COLO668 (cell line): ENCODE data around the gene PPP2R5D.

Experiments
- DNase-seq: peaks from one replicate; lab custom pipeline; 2025; ENCODE audit not compliant: unreplicated experiment; lab: John Stamatoyannopoulos, UW

PPP2R5D gene

DNA sequence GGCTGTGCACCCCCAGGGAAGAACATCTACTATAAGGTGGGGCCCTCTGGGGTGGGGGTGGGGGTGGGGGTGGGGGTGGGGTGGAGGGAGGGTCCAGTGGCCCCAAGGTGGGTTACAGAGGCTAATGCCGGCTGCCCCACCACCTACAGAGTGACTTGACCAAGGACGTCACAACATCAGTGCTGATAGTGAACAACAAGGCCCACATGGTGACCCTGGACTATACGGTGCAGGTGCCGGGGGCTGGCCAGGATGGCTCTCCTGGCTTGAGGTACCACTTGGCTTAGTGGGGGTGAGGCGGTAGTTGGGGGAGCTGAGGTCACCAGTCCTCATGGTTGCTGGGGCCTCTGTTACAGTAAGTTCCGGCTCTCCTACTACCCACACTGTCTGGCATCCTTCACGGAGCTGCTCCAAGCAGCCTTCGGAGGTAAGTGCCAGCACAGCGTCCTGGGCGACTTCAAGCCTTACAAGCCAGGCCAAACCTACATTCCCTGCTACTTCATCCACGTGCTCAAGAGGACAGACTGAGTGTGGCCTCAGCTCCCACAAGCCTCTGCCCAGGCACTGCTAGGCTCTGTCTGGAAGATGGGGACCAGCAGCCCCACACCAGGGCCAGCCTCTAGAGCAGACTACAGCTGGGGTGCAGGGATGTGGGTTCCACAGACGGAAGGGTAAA, 21.1 kb upstream of the PPP2R5D start:
- DNase-seq, result no peak

- peak; percentile 4 for DNase-seq
These were observed 20.3 kb upstream of the PPP2R5D start for GRCh38 chr6:42963855-42964605.

DNA sequence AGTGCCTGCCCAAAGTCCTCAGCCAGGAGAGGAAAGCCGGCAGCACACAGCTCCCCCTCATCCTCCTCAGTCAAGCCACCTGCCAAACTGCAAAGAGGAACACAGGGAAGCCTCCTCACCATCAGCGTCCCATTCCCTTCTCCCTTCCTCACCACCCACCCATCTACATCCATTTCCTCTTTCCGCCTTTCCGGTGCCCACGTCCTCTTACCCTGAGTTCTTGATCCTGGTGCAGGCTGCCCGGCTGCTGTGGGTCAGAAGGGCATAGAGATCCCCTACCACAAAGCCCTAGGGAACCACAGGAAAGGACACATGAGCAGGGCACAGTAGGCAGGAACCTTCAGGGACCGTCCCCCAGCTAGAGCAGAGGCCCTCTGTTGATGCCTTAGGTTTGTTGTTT, 17.8 kb upstream of the PPP2R5D start:
- DNase-seq, result no peak

DNA sequence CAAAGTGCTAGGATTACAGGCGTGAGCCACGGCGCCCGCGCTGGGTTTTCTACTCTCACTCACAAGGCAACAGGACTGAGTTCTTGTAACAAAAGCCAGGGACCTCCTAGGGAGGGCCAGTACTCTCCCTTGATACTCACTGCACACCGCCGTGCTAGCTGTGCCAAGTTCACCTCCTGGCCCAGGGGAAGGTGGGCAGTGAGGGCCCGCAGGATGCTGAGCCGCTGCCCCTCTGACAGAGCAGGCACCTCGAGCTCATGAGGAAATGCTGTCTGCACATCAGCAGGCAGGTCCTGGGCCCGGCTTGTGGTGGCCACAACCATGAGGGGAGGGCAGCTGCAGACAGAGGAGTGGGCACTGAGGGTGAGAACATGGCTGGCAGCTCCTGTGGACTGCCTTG, 17.1 kb upstream of the PPP2R5D start:
- DNase-seq, result no peak

DNA sequence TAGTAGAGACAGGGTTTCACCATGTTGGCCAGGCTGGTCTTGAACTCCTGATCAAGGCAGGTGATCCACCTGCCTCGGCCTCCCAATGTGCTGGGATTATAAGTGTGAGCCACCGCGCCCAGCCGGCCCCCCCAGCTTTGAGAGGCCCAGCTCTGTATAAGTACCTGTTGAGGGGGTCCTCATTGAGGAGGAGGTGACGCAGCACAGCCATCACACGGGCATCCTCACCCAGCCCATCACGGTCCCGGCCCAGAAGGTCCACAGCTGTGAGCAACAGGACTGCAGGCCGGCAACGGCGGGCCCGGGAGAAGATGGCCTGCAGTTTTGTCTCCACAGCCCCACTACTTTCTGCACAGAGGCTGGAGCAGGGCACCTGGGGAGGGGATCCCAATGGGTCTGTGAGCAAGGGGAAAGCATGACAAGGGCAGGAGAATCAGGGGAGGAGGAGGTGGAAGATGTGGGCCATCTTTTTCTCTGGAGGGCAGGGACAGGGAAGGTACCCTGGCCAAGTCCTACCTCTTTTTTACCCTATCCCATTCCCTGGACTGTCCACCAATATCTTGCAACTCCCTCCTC, 16.2 kb upstream of the PPP2R5D start:
- no peak for DNase-seq

- DNase-seq, result no peak
These were observed 15.6 kb upstream of the PPP2R5D start for GRCh38 chr6:42968783-42969182.

DNA sequence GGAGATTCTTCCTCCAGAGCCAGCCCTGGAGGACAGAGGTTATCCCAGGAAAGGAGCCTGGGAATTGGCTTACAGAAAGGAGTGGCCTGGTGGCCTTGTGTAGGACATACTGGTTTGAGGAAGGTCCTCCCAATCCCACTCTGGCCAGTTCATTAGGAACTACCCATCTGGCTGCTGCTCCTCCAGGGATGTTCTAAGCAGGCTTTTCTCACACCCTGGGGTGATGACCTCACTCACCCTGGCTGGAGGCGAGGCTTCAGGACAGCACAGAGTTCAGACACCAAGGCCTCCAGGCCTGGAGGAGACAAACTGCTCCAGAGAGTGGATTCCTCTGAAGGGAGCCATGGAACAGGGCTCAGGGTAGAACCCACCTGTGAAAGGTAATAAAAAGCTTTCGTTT, 14.9 kb upstream of the PPP2R5D start:
- DNase-seq, result no peak

DNA sequence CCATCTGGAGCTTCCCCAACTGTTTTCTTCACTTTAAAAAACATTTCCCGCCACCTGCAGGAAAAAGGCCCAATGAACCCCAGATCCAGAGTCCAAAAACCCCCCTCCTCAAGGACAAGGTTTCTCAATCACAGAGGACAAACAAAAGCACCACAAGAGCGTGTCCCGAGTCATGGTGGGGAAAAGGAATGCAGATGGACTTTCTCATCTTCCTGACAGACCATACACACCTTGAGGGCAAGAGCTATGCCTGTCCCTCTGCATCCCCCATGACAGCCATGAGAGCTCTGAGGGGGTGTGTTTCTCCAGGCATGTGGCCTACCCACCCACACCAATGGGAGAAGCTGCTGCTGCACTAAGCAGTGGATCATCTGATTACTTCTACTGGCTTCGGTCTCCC, 14.4 kb upstream of the PPP2R5D start:
- DNase-seq, result no peak

- DNase-seq, result no peak
These were observed 13.3 kb upstream of the PPP2R5D start for GRCh38 chr6:42970871-42971612.

GRCh38 chr6:42971746-42972327, 12.5 kb upstream of the PPP2R5D start:
- DNase-seq, result no peak

- DNase-seq, result no peak
These were observed 10.4 kb upstream of the PPP2R5D start for GRCh38 chr6:42973926-42974325.

DNA sequence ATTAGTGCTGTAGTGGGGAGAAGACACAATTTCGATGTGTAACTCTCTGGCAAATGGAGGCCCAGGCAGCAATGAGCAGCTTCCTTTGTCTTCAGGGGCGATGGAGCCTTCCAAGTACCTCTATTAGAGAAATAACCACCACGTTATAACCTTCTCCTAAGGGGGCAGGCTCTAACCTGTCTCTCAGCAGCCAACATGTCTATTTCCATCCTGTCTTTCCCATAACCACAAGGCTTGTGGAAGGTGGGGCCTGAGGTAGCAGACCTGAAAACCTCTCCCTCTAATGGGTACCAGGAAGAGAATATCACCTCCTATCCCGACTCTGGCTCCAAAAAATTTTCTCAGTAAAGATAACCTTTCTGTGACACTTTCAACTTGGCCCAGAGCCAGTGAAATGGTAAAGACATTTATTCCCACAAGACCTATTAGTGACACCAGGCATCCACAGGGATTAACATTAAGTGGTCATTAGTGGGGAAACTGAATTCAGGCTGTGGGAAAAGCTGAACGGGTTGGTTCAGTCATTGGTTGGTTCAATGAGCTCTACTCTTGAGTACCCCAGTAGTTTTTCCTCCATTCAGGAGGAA, 9.4 kb upstream of the PPP2R5D start:
- no peak for DNase-seq

DNA sequence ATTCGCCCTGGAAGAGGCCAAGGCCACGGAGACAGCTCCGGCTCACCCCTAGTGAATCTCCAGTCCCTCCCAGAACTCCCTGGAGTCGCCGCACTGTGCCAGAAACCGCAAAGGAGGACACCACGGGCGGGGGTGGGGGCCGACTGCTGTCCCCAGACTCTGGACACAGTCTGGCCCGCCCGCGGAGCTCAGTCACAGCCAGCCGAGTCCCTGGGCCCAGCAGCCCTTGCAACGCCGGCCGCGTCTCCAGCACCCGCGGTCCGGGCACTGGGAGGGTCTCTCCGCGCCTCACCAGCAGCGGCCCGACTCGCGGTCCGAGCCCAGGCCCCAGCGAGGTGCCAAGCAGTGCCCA, 5.9 kb upstream of the PPP2R5D start:
- peak; percentile 46 for DNase-seq

- peak; percentile 86 for DNase-seq
These were observed 5.4 kb upstream of the PPP2R5D start, which contains the start of gene PEX6 for GRCh38 chr6:42978839-42979522. PEX6 (minus strand) TSS chr6:42979181; CDS start chr6:42979150, 31 bp downstream.

DNA sequence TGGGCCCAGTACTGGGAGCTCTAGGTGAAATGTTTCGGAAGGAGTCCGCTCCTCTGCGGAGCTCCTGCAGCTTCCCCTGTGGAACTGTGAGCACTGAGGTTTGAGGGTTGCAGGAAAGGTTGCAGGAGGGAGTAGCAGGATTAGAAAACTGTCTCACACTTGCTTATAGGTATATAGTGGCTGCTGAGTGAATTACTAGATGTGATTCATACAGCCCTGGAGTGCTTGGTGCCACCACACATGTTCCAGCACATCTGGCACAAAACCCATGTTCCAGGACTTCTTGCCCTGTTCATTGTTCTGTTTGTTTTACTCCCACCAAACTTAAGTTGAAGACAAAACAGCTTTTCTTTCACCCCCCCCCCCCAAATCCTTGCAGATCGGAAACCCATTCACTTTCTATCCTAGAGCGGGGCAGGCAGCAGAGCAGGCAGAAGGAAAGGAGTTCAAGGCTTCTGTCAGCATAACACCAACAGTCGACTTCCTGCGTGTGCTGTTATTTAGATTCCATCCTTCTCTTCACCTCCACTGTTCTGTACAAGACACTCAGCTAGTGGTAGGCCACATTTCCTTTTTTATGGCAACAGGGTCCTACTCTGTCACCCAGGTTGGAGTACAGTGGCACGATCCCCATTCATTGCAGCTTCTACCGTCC, 4.7 kb upstream of the PPP2R5D start:
- DNase-seq, result no peak

- DNase-seq, result no peak
These were observed 2.5 kb upstream of the PPP2R5D start for GRCh38 chr6:42981836-42982235.

DNA sequence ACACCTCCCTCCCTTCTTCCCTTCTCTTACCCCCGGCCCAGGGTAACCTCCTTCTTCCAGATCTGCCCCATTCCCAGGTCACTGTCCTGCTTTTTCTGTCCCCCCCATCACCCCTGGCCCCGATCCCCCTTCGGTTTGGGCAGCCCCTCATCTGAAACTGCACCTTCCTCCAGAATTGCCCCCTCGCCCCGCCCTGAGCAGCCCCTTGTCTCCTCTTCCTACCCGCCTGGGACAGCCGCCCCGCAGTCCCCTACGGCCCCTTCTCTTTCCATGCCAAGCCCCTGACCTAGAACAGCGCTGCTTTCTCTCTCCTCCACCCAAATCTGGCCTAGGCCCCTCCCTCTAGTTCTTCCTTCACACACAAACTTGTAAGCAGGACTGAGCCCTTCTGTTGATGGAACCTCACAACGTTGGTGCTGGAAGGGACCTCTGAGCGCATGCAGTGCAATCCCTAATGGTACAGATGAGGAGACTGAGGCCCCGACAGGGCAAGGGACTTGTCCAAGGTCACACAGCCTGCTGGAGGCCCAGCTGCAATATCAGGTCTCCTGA, 630 bp downstream of the PPP2R5D start:
- no peak for DNase-seq

GRCh38 chr6:42987533-42988451, 3.4 kb downstream of the PPP2R5D start:
- DNase-seq, result no peak
